Kidney epithelial cell (primary cell): ENCODE data around the gene SFTPB. TPM values are rescaled to one million over a fixed set of nuclear protein-coding genes. Genes with fewer than 3 reads are reported as not detected.

ENCODE experiments used
- DNase-seq: peaks from one replicate; pipeline ENCODE4 v3.0.0-alpha.2; 2010; ENCODE audit warnings: low read depth
- H3K27me3 ChIP-seq: 2 replicates; pipeline ENCODE4 v1.6.0; 2011; ENCODE audit warnings: low read length; ENCODE audit not compliant: control insufficient read depth, insufficient read depth
- H3K36me3 ChIP-seq: 2 replicates; pipeline ENCODE4 v1.5.1; 2011; ENCODE audit warnings: low read length; ENCODE audit not compliant: control insufficient read depth, insufficient read depth
- H3K4me3 ChIP-seq: 2 replicates; pipeline ENCODE4 v1.5.1; 2011; ENCODE audit warnings: low read depth, mild to moderate bottlenecking, control low read depth, low read length
- total RNA-seq: library from RNA; depleted of rRNA; stranded (reverse); fragments of >200 nt; gene quantifications from 2 replicates; pipeline ENCODE4 v1.2.3, GENCODE V29; 2015
- TF ChIP-seq, protein P1 (sequence below): IDR thresholded peaks from 2 replicates; pipeline ENCODE4 v1.5.1; 2011; ENCODE audit warnings: mild to moderate bottlenecking, moderate library complexity, low read length, control low read depth, inconsistent platforms; ENCODE audit not compliant: insufficient read depth, poor library complexity, severe bottlenecking

The SFTPB gene
- total RNA-seq, 1 donor from 2014 or later, result not detected

DNA sequence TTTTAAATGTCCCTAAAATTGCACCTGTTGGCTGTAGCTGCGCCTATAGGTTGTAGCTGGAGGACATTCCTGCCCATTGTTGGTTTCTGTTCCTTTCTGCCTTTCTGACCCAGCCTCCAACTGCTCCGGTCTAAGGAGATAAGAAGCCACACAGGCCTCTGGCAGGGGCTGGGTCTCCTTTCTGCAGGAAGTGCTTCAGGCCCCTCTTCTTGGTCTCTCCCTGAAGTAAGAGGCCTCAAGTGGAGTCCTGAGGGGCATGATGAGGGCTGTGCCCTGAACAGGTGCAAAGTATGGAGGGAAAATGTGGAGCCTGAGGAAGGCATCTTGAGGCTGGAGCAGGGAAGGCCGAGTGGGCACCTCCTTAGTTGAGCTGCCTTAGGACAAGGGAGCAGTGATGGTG is 10.4 kb upstream of the SFTPB start:
- Histone ChIP-seq H3K4me3 (no peak overlapping the region), H3K27me3 (peaks cover 6% of the 10 kb centered on the region), H3K36me3 (no peaks in the 10 kb centered on the region)
- DNase-seq, result no peak
- TF ChIP-seq, protein P1, sequence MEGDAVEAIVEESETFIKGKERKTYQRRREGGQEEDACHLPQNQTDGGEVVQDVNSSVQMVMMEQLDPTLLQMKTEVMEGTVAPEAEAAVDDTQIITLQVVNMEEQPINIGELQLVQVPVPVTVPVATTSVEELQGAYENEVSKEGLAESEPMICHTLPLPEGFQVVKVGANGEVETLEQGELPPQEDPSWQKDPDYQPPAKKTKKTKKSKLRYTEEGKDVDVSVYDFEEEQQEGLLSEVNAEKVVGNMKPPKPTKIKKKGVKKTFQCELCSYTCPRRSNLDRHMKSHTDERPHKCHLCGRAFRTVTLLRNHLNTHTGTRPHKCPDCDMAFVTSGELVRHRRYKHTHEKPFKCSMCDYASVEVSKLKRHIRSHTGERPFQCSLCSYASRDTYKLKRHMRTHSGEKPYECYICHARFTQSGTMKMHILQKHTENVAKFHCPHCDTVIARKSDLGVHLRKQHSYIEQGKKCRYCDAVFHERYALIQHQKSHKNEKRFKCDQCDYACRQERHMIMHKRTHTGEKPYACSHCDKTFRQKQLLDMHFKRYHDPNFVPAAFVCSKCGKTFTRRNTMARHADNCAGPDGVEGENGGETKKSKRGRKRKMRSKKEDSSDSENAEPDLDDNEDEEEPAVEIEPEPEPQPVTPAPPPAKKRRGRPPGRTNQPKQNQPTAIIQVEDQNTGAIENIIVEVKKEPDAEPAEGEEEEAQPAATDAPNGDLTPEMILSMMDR, result no peak

- no peak for DNase-seq
- H3K27me3 ChIP-seq, result peaks cover 6% of the 10 kb centered on the region
- TF ChIP-seq, protein P1, result no peak
- no peaks in the 10 kb centered on the region for H3K36me3 ChIP-seq
- H3K4me3 ChIP-seq, result no peak overlapping the region
Observed at GRCh38 chr2:85675866-85676548, 8.0 kb upstream of the SFTPB start.

GRCh38 chr2:85675427-85675826 is 7.4 kb upstream of the SFTPB start:
- TF ChIP-seq, protein P1, result no peak
- no peak for DNase-seq
- Histone ChIP-seq H3K4me3 (no peak overlapping the region), H3K36me3 (no peaks in the 10 kb centered on the region), H3K27me3 (peaks cover 6% of the 10 kb centered on the region)

GRCh38 chr2:85674417-85674816 is 6.4 kb upstream of the SFTPB start:
- TF ChIP-seq, protein P1, result no peak
- H3K27me3 ChIP-seq, result peaks cover 6% of the 10 kb centered on the region
- DNase-seq, result no peak
- H3K36me3 ChIP-seq, result no peaks in the 10 kb centered on the region
- no peak overlapping the region for H3K4me3 ChIP-seq

DNA sequence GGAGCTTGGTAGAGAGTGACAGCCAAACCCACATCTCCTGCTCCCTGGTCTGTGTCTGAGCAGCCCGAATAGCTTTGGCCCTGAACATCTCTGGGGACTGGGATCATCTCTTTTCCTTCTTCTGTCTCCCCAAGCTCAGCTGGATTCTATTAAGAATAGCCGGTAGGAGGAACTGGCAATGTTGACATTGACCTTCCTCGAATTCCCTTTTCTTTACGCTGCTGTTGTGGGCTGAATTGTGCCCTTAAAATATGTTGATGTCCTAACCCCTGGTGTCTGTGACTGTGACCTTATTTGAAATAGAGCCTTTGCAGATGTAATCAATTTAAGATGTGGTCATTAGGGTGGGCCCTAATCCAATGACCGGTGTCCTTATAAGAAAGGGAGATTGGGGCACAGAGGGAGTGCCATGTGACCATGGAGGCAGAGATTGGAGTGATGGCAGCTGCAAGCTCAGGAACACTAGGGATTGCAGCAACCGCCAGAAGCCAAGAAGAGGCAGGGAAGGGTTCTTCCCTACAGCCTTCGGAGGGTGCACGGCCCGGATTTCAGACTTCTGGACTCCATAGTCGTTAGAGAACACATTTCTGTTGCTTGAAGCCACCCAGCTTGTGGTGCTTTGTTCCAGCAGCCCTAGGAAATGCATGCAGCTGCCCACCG is 5.8 kb upstream of the SFTPB start:
- no peak overlapping the region for H3K4me3 ChIP-seq
- H3K27me3 ChIP-seq, result peaks cover 6% of the 10 kb centered on the region
- no peaks in the 10 kb centered on the region for H3K36me3 ChIP-seq
- TF ChIP-seq, protein P1, result no peak
- DNase-seq, result no peak
